ENCODE measurements around the gene CFH.
"Not testable (repeated sequence)": the region's sequence is repeated elsewhere in the genome, so short reads cannot be mapped to it uniquely, and the experiment has no call there.

The CFH gene

DNA sequence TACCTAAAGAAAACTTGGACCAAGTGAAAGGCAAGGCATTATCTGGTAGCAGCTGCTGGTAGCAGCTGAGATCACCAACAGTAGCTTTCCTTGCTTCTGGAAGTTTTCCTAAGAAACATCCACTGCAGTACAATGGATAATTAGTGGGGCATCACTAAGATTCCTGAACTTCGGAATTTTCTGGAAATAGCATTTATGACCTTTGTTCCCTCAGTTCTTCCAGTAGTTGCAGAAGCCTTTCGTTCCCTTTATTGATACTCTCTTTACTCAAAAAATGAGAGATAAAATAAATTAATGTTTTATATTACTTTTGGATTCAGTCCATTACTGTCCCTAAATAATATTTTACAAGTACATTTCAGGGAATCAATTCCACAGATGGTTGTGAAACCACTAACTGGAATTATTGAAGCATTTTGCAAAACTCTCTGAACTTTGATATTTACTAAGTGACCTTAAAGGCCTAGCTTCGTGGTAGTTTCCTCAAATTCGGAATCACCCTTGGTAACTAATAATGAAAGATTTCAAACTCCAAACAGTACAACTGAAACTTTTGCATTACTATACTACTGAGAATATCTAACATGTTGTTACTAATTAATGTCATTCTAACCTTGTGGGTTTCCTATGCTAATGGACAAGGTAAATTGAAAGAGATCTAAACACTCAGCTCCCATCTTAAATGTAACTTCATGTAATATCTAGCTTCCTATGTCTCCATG, 113.3 kb downstream of the CFH start:
- DNase-seq (ENCODE audit: low read depth in 3 of 3), result not testable (repeated sequence)

DNA sequence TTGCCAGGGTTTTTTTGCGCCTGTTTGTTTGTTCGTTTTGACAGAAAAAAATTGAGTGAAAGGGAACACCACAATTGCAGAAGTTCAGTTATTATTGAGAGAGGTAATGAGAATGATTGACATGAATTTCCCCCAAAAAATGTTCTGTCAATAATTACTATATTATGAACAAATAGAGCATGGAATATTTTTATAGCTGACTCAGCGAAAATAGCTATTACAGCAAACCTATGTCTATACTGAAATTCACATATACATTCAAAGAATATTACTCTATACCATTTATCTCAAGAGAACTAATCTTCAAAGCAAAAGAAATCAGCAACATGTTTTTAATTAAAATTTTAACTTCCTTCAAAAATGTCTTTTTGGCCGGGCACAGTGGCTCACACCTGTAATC, 118.0 kb downstream of the CFH start:
- DNase-seq (ENCODE audit: low read depth in 3 of 3), result not testable (repeated sequence)

DNA sequence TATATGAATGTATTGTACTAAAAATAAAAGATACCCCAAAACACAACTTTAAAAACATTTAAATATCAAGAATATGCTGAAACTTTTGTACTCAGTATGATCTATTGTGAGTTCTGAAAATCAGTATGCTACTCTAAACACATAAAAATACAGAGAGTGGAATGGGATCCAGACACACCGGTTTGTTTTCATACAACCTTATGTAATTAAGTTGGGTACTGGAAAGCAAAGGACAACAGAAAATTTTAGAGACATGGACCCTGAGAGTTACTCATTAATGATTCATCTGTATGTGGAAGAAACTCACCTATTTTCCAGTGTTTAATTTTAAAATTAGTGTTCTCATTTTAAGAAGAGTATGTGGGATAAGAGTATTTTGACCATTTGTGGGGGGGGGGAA, 121.9 kb downstream of the CFH start:
- no peak for DNase-seq (ENCODE audit: low read depth in 3 of 3)

- DNase-seq (ENCODE audit: low read depth in 3 of 3), result no peak
Observed at GRCh38 chr1:196774175-196774574, 122.3 kb downstream of the CFH start.

- DNase-seq (ENCODE audit: low read depth in 3 of 3), result no peak
Observed at GRCh38 chr1:196774603-196775002, 122.8 kb downstream of the CFH start, which contains the start of gene CFHR3. CFHR3 (plus strand) TSS chr1:196774840; CDS start chr1:196774887, 47 bp downstream.

DNA sequence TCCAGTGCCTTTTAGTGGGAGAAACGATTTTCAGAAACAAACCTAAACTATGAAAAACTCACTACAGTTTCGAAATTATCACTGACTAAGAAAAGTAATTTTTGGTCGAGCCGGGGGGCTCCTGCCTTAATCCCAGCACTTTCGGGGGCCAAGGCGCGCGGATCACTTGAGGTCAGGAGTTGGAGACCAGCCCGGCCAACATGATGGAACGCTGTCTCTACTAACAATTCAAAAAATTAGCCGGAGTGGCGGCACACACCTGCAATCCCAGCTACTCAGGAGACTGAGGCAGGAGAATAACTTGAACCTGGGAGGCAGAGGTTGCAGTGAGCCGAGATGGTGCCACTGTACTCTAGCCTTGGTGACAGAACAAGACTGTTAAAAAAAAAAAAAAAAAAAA, 125.8 kb downstream of the CFH start:
- no peak for DNase-seq (ENCODE audit: low read depth in 3 of 3)

- no peak for DNase-seq (ENCODE audit: low read depth in 3 of 3)
Observed at GRCh38 chr1:196779093-196779492, 127.2 kb downstream of the CFH start.

DNA sequence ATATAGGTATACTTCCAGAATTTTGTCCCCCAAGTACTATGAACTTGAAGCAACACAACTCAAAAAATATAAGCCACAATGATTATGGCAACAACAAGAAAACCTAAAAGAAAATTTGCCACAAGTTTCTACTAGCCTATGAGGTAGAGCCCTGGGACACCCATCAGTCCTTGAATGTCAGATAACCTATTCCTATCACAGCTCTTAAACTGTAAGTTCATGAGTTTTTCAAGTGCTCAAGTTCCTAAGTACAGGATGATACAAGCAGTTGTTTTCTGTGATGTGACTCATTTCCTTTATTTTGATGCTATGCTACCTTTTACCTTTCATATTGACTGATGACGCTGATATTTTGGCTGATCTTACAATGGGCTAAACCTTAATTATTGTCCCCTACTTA, 139.4 kb downstream of the CFH start:
- DNase-seq (ENCODE audit: low read depth in 3 of 3), result not testable (repeated sequence)

GRCh38 chr1:196794103-196794502, 142.3 kb downstream of the CFH start:
- DNase-seq (ENCODE audit: low read depth in 3 of 3), result not testable (repeated sequence)

Measured in stimulated activated CD4-positive, alpha-beta T cell treated with anti-CD3 and anti-CD28 coated beads, TNF-alpha, amount 100 ng/mL, for 24 hours (primary cell).